Measurements from ENCODE around the gene FOXJ3. TPM values are rescaled to one million over a fixed set of nuclear protein-coding genes. Genes with fewer than 3 reads are reported as not detected.

The FOXJ3 gene
- polyA plus RNA-seq, 3 donors = 38.8 to 48.9 (median 45.6) TPM

- DNase-seq (ENCODE audit: extremely low read depth in 1 of 11, low read depth in 9 of 11, low spot score in 4 of 11) = no peak
These were observed 155.1 kb downstream of the FOXJ3 start for GRCh38 chr1:42179900-42180329.

GRCh38 chr1:42179275-42179674 lies 155.8 kb downstream of the FOXJ3 start:
- DNase-seq (ENCODE audit: extremely low read depth in 1 of 11, low read depth in 9 of 11, low spot score in 4 of 11) = peak in 1 of 11 donors; percentile 43

- no peak for DNase-seq (ENCODE audit: extremely low read depth in 1 of 11, low read depth in 9 of 11, low spot score in 4 of 11)
These were observed 156.8 kb downstream of the FOXJ3 start for GRCh38 chr1:42178249-42178648.

- peak in 3 of 11 donors; percentile 24 to 49 (median 45) for DNase-seq (ENCODE audit: extremely low read depth in 1 of 11, low read depth in 9 of 11, low spot score in 4 of 11)
These were observed 157.5 kb downstream of the FOXJ3 start for GRCh38 chr1:42177541-42177981.

GRCh38 chr1:42176902-42177519 lies 158.0 kb downstream of the FOXJ3 start:
- no peak for DNase-seq (ENCODE audit: extremely low read depth in 1 of 11, low read depth in 9 of 11, low spot score in 4 of 11)

GRCh38 chr1:42175314-42176054 lies 159.6 kb downstream of the FOXJ3 start:
- no peak for DNase-seq (ENCODE audit: extremely low read depth in 1 of 11, low read depth in 9 of 11, low spot score in 4 of 11)

- DNase-seq (ENCODE audit: extremely low read depth in 1 of 11, low read depth in 9 of 11, low spot score in 4 of 11) = no peak
These were observed 160.9 kb downstream of the FOXJ3 start for GRCh38 chr1:42173961-42174735.

GRCh38 chr1:42173155-42173933 lies 161.7 kb downstream of the FOXJ3 start:
- DNase-seq (ENCODE audit: extremely low read depth in 1 of 11, low read depth in 9 of 11, low spot score in 4 of 11) = peak in 2 of 11 donors; percentile 47

- DNase-seq (ENCODE audit: extremely low read depth in 1 of 11, low read depth in 9 of 11, low spot score in 4 of 11) = peak in 1 of 11 donors; percentile 44
These were observed 162.5 kb downstream of the FOXJ3 start for GRCh38 chr1:42172381-42173133.

GRCh38 chr1:42171679-42172266 lies 163.3 kb downstream of the FOXJ3 start:
- no peak for DNase-seq (ENCODE audit: extremely low read depth in 1 of 11, low read depth in 9 of 11, low spot score in 4 of 11)

GRCh38 chr1:42170779-42171621 lies 164.0 kb downstream of the FOXJ3 start:
- DNase-seq (ENCODE audit: extremely low read depth in 1 of 11, low read depth in 9 of 11, low spot score in 4 of 11) = no peak

GRCh38 chr1:42168763-42169162 lies 166.3 kb downstream of the FOXJ3 start:
- DNase-seq (ENCODE audit: extremely low read depth in 1 of 11, low read depth in 9 of 11, low spot score in 4 of 11) = no peak

- DNase-seq (ENCODE audit: extremely low read depth in 1 of 11, low read depth in 9 of 11, low spot score in 4 of 11) = no peak
These were observed 166.7 kb downstream of the FOXJ3 start for GRCh38 chr1:42168391-42168670.

- no peak for DNase-seq (ENCODE audit: extremely low read depth in 1 of 11, low read depth in 9 of 11, low spot score in 4 of 11)
These were observed 167.2 kb downstream of the FOXJ3 start for GRCh38 chr1:42167611-42168390.

GRCh38 chr1:42165511-42166210 lies 169.4 kb downstream of the FOXJ3 start:
- DNase-seq (ENCODE audit: extremely low read depth in 1 of 11, low read depth in 9 of 11, low spot score in 4 of 11) = peak in 1 of 11 donors; percentile 68
